ENCODE measurements around the gene RSPH1. TPM values are rescaled to one million over a fixed set of nuclear protein-coding genes. Genes with fewer than 3 reads are reported as not detected.

RSPH1 gene
- total and polyA plus RNA-seq, 2 of the 4 experiments (the other 2 are of a cell fraction), result not detected

DNA sequence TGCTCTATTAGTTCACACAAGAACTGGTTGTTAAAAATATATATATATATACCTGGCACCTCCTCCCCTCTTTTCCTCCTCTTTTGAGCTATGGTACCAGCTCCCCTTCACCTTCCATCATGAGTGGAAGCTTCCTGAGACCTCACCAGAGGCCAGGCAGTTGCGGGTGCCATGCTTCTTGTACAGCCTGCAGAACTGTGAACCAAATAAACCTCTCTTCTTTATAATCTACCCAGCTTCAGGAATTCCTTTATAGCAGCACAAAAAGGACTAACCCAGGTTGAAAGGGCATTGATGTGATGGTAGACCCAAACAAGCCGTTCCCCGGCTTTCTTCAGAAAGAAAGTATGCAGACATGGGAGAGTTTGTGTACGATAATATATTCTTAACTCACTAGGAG, 14.9 kb downstream of the RSPH1 start:
- Histone ChIP-seq H2AFZ (replicated peaks; ENCODE audit: low read length, poor library complexity) (no peak overlapping the region), H3K23ac (ENCODE audit: low read depth, low read length) (no peak overlapping the region), H2BK120ac (ENCODE audit: low read depth, low read length) (no peak overlapping the region), H3K36me3 (ENCODE audit: control insufficient read depth, insufficient read depth, low read length) (no peaks in the 10 kb centered on the region), H3K27me3 (ENCODE audit: control insufficient read depth, insufficient read depth, low read length) (peaks cover 17% of the 10 kb centered on the region; the same call in 1 of the 2 replicates), H3K4ac (ENCODE audit: low read depth, low read length) (no peak overlapping the region), H3K14ac (replicated peaks; ENCODE audit: low read depth, low read length) (no peak overlapping the region), H2AK9ac (replicated peaks; ENCODE audit: low read depth, low read length, poor library complexity) (no peak overlapping the region), H2BK15ac (ENCODE audit: low read depth, low read length) (no peak overlapping the region), H4K5ac (ENCODE audit: low read depth, low read length) (no peak overlapping the region), H3K4me1 (ENCODE audit: control insufficient read depth, insufficient read depth, low read length) (no peaks in the 10 kb centered on the region), H2AK5ac (ENCODE audit: low read depth, low read length) (no peak overlapping the region), H3K79me1 (ENCODE audit: low read depth in 1 of 2, low read length in 2 of 2) (no peaks in the 10 kb centered on the region), H3K27ac (ENCODE audit: insufficient read depth, low read length) (no peak overlapping the region), H3K9ac (ENCODE audit: low read depth, low read length) (no peak overlapping the region), H3K9me1 (ENCODE audit: insufficient read depth, low read length) (no peaks in the 10 kb centered on the region), H4K91ac (ENCODE audit: insufficient read depth, low read depth, low read length) (no peak overlapping the region), H3K18ac (ENCODE audit: low read depth, low read length) (no peak overlapping the region), H2BK20ac (ENCODE audit: low read depth, low read length) (no peak overlapping the region), H3K4me3 (ENCODE audit: insufficient read depth, low read depth, low read length) (no peak overlapping the region), H2BK5ac (ENCODE audit: low read depth, low read length, poor library complexity, severe bottlenecking) (no peak overlapping the region), H3K9me3 (ENCODE audit: control insufficient read depth, insufficient read depth, low read length) (no peaks in the 10 kb centered on the region), H3K4me2 (ENCODE audit: low read depth, low read length) (no peak overlapping the region), H4K8ac (ENCODE audit: low read depth in 2 of 2, low read length in 2 of 2) (no peak overlapping the region), H4K20me1 (ENCODE audit: insufficient read depth, low read length) (no peaks in the 10 kb centered on the region), H3K56ac (ENCODE audit: extremely low read depth, insufficient read depth, low read length) (no peak overlapping the region)
- DNase-seq (no peak), ATAC-seq (ENCODE audit: low read depth) (no peak)
- TF ChIP-seq CEBPB (IDR thresholded peaks at IDR 0.05; ENCODE audit: low read depth, low read length), result no peak
- TF ChIP-seq RAD21 (IDR thresholded peaks at IDR 0.05; ENCODE audit: low read length), result no peak
- TF ChIP-seq MXI1 (IDR thresholded peaks at IDR 0.05; ENCODE audit: borderline replicate concordance, low read depth, low read length), result no peak
- TF ChIP-seq NFE2L2 (IDR thresholded peaks at IDR 0.05; ENCODE audit: low read depth, low read length), result no peak
- no peak for TF ChIP-seq MAZ (IDR thresholded peaks at IDR 0.05; ENCODE audit: borderline replicate concordance, low read depth, low read length)
- no peak for TF ChIP-seq SMC3 (IDR thresholded peaks at IDR 0.05; ENCODE audit: low read depth, low read length)
- dilution Hi-C loops (cut with HindIII; ENCODE audit: low sequenced_read_pairs, unreplicated experiment), result no loop called here
- no CpG with 5 or more reads among the region's 4 CpGs for WGBS, 2 experiments (ENCODE audit: extremely low coverage in 2 of 2, insufficient read length in 1 of 2)
- ChIA-PET POLR2A (ENCODE audit: unreplicated experiment) (no interaction called here), CTCF (no interaction called here)
- in situ Hi-C loops (cut with MboI; ENCODE audit: low sequenced_read_pairs), result no loop called here
- intact Hi-C loops (cut with micrococcal nuclease), result no loop called here
- no TSS peak for BruUV-seq (replicated peaks)

Data from IMR-90 (cell line).